ENCODE data around the gene ABO.
"Not testable (repeated sequence)": the region's sequence is repeated elsewhere in the genome, so short reads cannot be mapped to it uniquely, and the experiment has no call there.

Gene ABO

DNA sequence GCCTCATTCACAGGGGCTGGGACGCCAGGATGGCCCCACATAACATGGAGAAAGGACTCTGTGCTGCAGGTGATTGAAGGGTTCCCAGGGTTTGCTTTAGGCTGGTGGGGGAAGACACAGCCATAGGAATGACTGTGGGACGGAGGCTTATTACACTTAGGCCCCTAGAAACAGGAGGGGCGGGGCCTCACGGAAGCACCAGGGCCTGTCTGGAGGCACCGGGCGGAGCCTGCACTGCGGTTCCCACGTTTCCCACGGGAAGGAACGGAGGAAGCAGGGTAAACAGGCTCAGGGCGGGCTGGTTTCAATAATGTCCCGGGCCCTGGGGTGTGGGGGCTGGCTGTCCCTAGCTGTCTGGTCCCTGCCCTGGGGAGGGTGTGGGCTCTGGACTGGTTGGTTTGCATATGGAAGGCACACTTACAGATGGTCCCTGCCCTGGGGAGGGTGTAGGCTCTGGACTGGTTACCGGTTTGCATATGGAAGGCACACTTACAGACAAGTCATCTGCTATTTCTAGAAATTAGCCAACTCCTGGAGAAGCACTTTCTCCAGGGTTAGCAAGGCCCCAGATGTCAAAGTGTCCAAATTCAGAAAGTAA lies 51.7 kb downstream of the ABO start:
- DNase-seq: not testable (repeated sequence)

DNA sequence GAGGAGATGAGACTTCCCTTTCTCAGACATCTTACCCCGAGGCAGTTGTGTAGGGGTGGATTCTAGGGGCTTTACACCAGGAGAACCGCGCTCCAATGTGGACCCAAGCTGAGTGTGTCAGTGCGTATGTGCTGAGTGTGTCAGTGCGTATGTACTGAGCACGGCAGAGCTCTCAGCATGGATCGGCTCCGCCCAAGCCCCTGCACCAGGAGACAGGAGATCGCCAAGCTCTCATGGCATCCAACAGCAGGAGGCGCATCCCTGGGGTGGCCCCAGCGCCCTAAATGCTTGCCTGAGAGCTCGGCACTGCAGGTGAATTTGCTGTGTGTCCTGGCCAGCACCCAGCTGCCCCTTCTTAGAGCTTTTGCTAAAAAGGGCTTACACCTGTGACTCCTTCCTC lies 53.0 kb downstream of the ABO start:
- not testable (repeated sequence) for DNase-seq

DNA sequence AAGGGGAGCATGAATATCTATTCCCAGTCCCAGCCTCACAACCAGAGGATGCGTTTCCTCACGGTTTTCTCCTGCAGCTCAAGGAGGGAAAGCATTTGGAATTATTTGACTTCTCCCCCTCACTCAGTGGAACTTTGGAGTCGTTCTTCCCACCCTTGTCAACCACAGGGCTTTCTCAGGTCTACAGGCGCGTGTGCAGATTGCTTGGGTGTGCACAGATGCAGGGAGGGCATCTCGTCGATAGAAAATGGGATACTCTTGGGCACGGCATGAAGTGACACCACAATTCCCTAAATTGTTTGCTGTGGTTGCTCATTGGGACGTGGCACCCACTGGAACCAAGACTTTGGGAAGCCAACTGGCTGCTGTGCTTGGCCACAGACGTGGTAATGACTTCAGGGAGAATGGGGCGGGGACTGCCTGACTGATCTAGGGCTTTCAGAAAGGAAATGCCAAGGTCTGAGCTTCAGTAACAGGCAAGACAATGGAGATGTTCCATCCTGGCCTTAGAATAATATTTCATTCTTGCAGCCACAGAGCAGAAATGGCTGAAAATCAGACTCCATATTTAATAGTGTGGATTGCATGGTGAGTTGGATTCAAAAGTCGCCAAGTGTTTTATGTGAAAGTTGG lies 53.7 kb downstream of the ABO start:
- DNase-seq: no peak

DNA sequence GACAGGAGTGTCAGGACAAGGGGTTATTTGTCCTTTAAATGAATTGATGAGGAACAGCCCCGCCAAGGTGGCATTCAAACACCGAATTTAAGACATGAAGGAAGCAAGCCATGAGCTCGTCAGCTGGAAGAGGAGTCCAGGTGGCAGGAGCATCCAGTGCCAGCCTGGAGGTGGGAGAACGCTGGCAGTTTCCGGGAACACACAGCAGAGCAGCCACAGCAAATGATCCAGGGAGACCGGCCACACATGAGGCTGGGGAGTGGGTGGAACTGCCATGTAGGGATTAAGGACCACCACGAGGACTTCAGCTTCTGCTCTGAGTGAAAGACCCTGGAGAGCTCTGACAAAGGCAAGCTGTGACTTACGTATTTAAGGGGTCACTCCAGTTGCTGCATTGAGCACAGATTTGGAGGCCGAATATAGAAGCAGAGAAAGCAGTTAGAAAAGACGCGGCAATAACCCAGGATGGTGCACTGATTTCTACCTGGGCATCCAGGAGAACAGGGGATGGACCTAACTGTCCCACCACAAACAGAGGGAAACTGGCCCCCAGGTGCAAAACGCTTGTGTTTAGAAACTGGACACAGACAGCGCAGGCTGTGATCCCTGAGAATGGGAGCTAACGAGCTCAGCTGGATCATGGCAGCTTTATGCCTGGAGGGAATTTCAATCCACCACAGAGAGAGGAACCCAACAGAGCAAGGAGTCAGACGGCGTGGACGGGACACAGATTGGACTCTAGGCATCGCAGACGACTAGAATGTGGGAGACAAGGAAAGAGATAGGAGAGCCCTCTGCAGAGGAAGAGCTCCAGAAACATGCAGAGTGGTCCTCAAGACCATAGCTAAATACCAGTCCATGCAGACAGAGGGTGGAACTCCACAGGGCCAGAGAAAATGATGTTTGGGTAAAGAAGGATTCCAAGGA lies 56.7 kb downstream of the ABO start:
- DNase-seq: not testable (repeated sequence)

DNA sequence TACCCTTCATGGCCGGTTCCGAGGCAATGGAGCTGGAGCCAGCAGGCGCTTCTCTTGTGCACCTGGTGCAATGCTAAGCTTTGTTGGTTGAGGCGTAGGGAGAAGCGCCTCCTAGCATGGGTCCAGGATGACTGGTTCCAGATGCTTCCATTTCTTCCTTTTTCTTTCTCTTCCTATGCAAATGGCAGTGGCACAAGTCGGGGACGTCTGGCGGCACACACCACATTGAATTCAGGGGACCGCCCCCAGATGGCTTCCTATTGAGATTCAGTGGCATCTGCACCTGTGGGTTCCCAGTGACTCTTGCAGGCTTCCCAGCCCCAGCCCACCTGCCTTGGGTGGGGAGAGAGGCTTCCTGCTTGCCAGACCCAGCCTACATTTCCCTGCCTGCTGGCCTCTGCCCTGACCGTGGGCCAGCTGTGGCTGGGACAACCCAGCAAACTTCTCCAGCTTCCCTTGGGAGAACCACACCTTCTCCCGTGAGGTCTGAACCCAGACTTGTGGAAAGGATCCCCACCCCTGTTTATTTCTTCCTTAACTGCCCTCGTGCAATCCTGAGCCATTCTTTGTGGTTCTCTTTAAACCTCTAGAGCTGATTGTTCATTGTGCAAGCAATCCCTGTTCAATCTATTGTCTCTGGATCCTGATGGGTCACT lies 57.5 kb downstream of the ABO start:
- DNase-seq: not testable (repeated sequence)

DNA sequence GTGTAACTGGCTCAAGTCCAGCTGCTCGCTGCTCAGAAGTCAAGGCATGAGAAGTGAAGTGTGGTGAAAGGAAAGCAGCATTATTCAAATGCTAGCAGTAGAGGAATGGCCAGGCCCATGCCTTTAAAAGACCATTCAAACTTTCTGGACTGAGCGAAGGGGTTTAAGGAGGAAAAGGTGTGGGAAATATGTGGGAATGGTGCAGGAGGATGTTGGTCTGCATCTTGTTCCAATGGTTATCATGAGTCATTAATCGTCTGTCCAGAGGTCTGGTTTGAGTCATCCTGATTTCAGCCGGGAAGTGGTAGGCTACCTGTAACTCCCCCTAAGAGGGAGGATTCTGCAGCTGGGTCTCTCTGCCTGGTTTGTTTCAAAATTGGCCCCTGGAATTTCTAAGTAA lies 60.7 kb downstream of the ABO start:
- DNase-seq: not testable (repeated sequence)

DNA sequence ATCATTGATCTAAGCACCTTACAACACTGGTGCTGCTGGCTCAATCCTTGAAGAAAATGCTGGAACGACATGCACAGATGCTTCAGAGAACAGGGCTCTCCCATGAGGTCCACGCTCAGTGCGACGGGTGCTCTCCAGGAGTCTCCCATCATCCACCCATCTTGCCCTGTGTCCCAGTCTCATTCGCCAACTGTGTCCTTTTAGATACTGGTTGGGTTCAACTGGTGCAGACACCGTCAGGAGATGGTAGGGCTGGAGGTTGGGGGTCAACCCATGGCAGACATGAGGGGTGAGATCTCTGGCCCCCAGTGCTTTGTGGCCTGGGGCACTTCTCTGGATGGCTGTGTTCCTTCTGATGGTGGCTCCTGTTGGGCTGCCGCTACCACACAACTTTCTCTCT lies 64.4 kb downstream of the ABO start:
- DNase-seq: no peak

DNA sequence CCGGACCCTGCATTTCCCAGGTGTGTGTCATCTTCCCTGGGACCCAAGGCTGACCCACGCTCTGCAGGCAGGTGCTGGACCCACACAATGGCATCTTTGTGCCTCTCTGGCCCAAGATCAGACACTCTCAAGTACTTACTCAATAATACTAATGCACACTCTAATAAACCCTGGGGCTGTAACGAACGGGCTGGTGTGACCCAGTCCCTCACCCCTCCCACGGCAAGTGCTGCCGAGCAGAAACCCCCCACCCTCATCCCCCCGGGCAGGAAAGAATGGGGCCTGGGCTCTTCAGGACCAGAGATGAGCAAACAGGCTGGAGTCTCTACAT lies 64.8 kb downstream of the ABO start:
- no peak for DNase-seq

DNA sequence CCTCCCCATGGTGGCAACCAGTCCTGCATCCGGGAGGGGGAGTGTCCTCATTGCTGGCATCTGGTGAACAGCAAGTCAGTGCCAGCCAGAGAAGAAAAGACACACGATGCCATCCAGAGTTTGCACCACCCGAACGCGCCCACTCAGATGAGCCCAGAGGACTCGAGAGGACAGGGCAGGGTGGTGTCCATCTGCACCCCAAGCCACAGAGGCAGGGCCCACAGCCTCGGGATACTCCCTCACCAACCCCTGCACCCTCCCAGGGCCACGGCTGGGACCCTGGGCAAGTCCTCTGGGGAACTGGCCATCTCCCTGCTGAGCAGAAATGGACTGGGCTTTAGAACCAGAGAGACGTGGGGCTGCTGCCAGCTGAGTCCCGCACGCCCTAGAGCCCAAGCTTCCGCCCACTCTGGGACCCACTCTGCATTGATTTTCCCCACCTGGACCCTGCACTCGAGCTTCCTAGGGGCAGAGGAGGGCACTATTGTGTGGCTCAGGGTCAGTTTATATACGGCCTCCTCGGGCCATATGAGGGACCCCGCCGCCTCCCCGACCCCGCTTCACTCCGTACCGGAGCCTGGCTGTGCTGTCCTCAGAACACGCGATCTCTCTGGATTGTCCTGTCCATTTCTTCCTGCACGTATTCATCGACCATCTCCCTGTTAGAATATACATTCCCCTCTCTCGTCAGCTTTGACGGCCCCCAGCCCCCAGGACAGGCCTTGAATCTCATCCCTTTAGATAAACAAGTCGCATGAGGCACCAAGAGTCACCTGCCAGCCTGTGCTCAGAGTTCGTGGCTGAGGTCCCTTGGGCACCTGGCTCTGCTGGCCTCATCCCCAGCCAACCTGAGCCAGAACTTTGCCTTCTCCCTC lies 65.4 kb downstream of the ABO start:
- not testable (repeated sequence) for DNase-seq

DNA sequence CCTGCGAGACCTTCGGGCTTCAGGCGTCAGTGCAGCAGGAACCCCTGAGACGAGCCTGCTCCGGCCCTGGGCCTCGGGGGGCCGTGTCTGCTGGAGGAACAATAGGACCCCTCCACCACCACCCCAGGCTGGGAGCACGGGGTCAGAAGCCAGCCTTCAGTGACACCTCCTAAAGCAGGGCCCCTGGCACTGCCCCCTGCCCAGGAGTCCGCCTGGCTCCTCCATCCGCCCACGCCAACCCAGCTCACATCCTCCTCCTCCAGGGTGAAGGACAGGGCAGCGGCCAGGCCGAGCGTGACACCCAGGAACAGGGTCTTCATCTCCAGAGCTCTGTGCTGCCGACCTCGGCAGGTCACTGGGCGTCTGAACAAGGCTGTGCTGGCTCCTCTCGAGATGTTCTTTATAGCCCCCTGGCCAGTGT lies 66.1 kb downstream of the ABO start, which contains the start of gene OBP2B:
OBP2B (minus strand) TSS at position 371 of the 421 bp plus-strand sequence; CDS start at position 320, 51 bp downstream.
- DNase-seq: not testable (repeated sequence)

DNA sequence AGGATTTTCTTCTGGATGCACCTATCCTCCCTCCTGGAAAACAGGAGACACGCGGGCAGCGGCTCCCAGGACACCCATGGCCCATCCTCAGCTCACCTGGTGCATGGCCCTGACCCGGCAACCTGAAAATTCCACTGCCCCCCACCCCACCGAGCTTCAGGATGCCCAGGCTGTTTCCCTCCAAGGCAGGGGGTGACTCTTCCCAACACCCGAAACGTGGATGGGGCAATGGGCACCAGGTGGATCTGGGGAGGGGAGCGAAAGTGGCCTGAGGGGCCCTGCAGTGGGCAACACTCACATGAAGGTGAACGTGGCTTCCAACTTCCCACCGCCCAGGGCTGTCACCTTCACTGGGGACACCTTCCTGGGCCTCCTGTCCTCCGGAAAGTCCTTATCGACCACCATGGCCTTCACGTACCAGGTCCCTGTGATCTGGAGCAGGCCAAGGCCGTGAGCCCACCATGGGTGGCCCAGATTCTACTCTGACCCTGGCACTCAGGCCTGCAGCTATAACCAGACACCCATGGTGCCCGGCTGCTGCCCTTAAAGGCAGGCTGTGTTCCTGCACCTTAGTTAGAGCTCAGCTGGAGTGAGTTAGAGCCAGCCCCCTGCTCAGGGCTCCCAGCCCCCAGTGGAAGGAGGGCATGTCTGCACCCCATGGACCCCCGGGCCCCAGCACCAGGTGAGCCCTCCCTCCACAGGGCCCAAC lies 66.7 kb downstream of the ABO start:
- DNase-seq: not testable (repeated sequence)

DNA sequence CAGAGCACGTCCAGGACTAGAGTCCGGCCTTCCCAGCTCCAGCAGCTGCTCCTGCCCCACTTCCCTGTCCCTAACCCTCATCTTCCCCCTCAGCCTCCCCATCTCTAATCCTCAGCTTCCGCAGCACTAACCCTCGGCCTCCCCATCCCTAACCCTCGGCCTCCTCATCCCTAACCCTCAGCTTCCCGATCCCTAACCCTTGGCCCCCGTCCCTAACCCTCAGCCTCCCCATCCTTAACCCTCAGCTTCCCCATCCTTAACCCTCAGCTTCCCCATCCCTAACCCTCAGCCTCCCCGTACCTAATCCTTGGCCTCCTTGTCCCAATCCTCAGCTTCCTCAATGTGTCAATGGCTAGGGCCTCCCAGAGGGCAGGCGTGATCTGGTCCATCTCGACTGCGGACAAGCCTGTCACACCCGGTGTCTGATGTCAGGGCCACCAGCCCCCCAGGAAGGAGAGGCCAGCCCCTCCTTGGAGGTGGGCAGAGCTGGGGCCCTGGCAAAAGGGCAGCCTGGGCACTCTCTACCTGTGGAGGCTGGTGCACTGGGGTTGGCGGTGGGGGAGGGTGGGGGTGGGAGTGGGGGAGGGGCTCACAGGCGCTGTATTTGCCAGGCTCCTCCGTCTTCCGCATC lies 67.3 kb downstream of the ABO start:
- DNase-seq: no peak

DNA sequence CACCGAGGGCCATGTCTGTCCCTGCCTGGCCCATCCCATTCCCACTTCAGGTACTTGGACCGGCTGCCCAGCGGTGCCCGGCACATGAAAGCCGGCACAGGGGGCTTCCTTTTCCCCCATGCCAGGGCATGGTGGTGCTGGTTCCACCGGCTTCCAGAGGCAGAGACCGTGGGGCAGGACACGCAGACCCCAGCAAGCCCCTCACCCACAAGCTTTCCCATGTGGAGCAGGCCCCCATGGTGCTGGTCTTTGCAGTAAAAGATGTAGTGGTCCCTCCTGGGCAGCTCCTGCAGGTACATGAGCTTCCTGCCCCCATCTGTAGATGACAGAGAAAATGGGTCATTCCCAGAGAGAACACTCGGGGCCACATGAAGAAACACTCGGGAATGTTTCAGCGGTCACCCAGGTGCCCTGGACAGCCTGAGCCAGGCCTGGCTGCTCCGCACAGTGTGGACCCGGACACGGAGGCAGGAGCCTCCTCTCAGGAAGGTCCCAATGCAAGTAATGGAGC lies 67.9 kb downstream of the ABO start:
- DNase-seq: no peak

DNA sequence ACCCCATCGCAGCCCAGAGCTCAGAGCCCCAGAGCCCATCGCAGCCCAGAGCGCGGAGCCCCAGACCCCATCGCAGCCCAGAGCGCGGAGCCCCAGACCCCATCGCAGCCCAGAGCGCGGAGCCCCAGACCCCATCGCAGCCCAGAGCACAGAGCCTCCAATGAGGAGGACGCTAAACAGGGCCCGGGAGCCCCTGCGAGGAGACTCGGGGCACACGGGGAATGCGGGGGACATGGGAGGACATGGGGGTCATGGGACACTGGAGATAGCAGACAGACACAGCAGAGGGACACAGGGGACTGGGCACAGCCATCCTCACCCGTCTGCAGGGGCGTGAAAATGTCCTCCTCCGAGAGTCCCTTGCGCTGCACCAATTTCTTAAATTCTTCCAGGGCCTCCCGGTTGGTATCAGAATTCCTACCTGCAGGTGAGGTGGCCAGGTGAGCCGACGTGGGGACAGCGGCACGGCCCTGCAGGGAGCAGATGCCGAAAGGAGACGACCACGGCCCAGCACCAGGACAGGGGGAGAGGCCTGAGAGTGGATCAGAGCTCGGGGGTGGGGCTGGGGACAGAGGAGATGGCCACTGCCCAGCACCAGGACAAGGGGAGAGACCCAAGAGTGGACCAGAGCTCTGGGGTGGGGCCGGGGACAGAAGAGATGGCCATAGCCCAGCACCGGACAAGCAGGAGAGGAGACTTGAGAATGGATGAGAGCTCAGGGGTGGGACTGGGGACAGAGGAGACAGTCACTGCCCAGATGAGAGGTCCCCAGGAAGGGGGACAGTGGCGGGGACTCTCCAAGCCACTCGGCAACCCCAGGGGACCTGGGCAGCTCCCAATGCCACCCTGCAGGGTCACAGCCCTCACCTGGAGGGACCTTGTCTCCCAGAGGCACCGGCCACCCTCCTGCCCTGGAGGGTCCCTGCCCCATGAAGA lies 68.7 kb downstream of the ABO start:
- no peak for DNase-seq

DNA sequence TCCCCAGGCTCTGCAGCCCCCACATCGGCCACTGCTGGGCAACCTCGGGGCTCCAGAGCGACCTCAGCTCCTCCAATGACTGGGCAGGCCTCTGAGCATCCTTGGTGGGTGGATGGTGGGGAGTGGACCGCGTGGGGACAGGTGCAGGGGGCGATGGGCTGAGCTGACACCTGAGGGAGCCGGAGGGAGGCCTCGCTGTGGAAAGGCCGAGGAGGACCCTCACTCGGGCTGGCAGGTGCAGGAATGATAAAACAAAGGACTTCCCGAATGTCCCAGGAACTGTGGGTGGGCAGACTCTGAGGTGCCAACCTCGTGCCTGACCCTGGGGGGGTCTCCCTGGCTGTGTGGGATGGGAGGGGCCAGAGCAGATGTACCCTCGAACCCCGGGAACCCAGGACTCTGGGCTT lies 69.5 kb downstream of the ABO start:
- not testable (repeated sequence) for DNase-seq

Measured in left hindlimb (tissue), 1 donor.